Heart right ventricle (tissue), 16 donors: Measurements from ENCODE around the gene IRF2BP2. TPM values are rescaled to one million over a fixed set of nuclear protein-coding genes. Genes with fewer than 3 reads are reported as not detected.

ENCODE experiments used
- ATAC-seq, 8 donors: fragments of 200-7000 bp; cut with Tn5 transposase; one replicate each; pipeline ENCODE4 v1.9.1; 2020; ENCODE audit warnings: mild to moderate bottlenecking in 8 of 8, moderate library complexity in 8 of 8, moderate number of reproducible peaks in 1 of 8
- DNase-seq, 2 donors: peaks; one replicate each; pipeline ENCODE4 v3.0.0-alpha.2; 2020
- H3K27ac ChIP-seq, 10 donors: fragments of 200-600 bp; sonication (generic) in 2 of 10; one replicate each; pipeline versions ENCODE4 v1.5.0 to v1.8.0; 2020 to 2022; ENCODE audit warnings: mild to moderate bottlenecking in 3 of 10
- H3K27me3 ChIP-seq, 7 donors: fragments of 200-600 bp; one replicate each; pipeline ENCODE4 v1.8.0; 2021 to 2022; ENCODE audit warnings: mild to moderate bottlenecking in 2 of 7
- H3K36me3 ChIP-seq, 9 donors: fragments of 200-600 bp; sonication (generic) in 1 of 9; one replicate each; pipeline versions ENCODE4 v1.5.0 to v1.8.0; 2020 to 2022; ENCODE audit warnings: mild to moderate bottlenecking in 2 of 9
- H3K4me1 ChIP-seq, 9 donors: fragments of 200-600 bp; sonication (generic) in 1 of 9; one replicate each; pipeline versions ENCODE4 v1.5.0 to v1.8.0; 2020 to 2022; ENCODE audit warnings: mild to moderate bottlenecking in 4 of 9
- H3K4me3 ChIP-seq, 10 donors: fragments of 200-600 bp; sonication (generic) in 2 of 10; one replicate each; pipeline versions ENCODE4 v1.5.0 to v1.8.0; 2020 to 2022; ENCODE audit warnings: mild to moderate bottlenecking in 7 of 10, moderate library complexity in 2 of 10
- H3K9me3 ChIP-seq, 11 donors: fragments of 200-600 bp in 10 of 11; sonication (generic) in 2 of 11; one replicate each; pipeline versions ENCODE4 v1.5.0 to v1.8.0; 2013 to 2022; ENCODE audit warnings: mild to moderate bottlenecking in 2 of 11, control low read depth in 1 of 11, moderate library complexity in 1 of 11
- CTCF ChIP-seq, 9 donors: fragments of 200-600 bp; sonication (generic) in 2 of 9; IDR thresholded peaks; one replicate each; pipeline versions ENCODE4 v1.5.0 to v1.8.0; 2021 to 2022; ENCODE audit warnings: antibody characterized with exemption in 9 of 9, mild to moderate bottlenecking in 5 of 9, moderate library complexity in 1 of 9
- WGBS, 2 donors: extraction: QIAGEN DNeasy Blood & Tissue Kit; methylation state at CpG; one replicate each; pipeline ENCODE4 v1.1.7; 2013; ENCODE audit warnings: inconsistent platforms in 1 of 2; 5-methylcytosine and 5-hydroxymethylcytosine counted together
- intact Hi-C, 10 donors: fragments of 100-400 bp; cut with DNase I; formaldehyde crosslinking; loops; one replicate each; pipeline versions ENCODE4 v1.11.1 to v1.14.2; 2022
- polyA plus RNA-seq, 2 donors: library from polyadenylated mRNA; stranded (reverse); fragments of 200-250 nt; gene quantifications; one replicate each; pipeline ENCODE4 v1.2.3, GENCODE V29; 2013
- total RNA-seq, 10 donors: library from RNA; stranded (reverse); fragmentation: NEBNext Ultra II Directional in 3 of 10; extraction: Animal tissue kit (Norgen Biotek cat#: 25700) in 3 of 10; gene quantifications; one replicate each; pipeline versions ENCODE4 v1.2.1 to v1.2.4, GENCODE V29; 2021 to 2023
- donor health status: Arrhythmogenic right ventricular cardiomyopathy.
- donor health status: ischemic (EF 13 %, LVEDD 7.1; RV severe dilation, severe dysfunction).
- donor health status: healthy with polysubstance abuse.
- donor health status: DM: no; HTN: yes; CAD: no.
- donor health status: DM: no; HTN: no; CAD: no.
- donor health status: ischemic (EF 25% LVEDD 6.9; RV normal size, moderate dysfunction).
- donor health status: ischemic (EF 25% LVEDD 5.7; RV mildly dilated, moderate dysfunction).
- donor health status: healthy.
- donor health status: DM: yes; HTN: yes; CAD: no.
- donor health status: Ischemic cardiomyopathy.
- donor health status: ischemic (EF 35%, LVEDD 5.7; RV mildly dilated, moderate dysfunction).
- donor health status: nonischemic (EF 11% LVEDD 7.7; RV severe dilation, severe dysfunction).
- donor health status: DM: yes; HTN: yes; CAD: no.
- donor health status: PGD.
- donor health status: ischemic (EF 29% LVEDD 5.4; RV normal size, mild dysfunction).
- donor health status: nonischemic (EF 23%, LVEDD 6.1; RV moderate dilation, normal function).

IRF2BP2 gene
- total and polyA plus RNA-seq, 12 donors: 50.6 to 181 (median 101) TPM

GRCh38 chr1:234606784-234607108 lies 3.2 kb downstream of the IRF2BP2 start:
- Histone ChIP-seq H3K4me3 (peak overlapping the region; percentile 78 to 96 (median 88)), H3K27ac (peak overlapping the region; percentile 96 to 100 (median 100)), H3K9me3 (no peaks in the 10 kb centered on the region), H3K27me3 (no peaks in the 10 kb centered on the region), H3K36me3 (peaks cover 0 to 62% (median 23%) of the 10 kb centered on the region in 9 donors), H3K4me1 (peaks cover 1 to 50% (median 38%) of the 10 kb centered on the region in 9 donors)
- intact Hi-C loops: loop anchor here in 8 of 10 donors (2.0 to 10.0 kb wide), 12 partner anchors 69 to 476 kb away; no protein-coding TSS in a partner anchor
- WGBS, 2 donors: 0% methylated on average over 4 of the region's 4 CpGs
- ATAC-seq: no peak
- DNase-seq: no peak
- TF ChIP-seq CTCF (IDR thresholded peaks at IDR 0.05): no peak

- DNase-seq (peak; percentile 29 to 53), ATAC-seq (peak in 3 of 8 donors; percentile 15 to 28 (median 24))
- peaks cover 0 to 62% (median 23%) of the 10 kb centered on the region in 9 donors for H3K36me3 ChIP-seq
- H3K9me3 ChIP-seq: no peaks in the 10 kb centered on the region
- H3K4me1 ChIP-seq: peaks cover 0 to 50% (median 38%) of the 10 kb centered on the region in 9 donors
- peak in 1 of 9 donors; percentile 7 for TF ChIP-seq CTCF (IDR thresholded peaks at IDR 0.05)
- peak overlapping the region; percentile 78 to 96 (median 88) for H3K4me3 ChIP-seq
- WGBS, 2 donors: 0 to 1% methylated on average over 9 of the region's 9 CpGs
- H3K27me3 ChIP-seq: no peaks in the 10 kb centered on the region
- intact Hi-C loops: loop anchor here in 8 of 10 donors (2.0 to 10.0 kb wide), 12 partner anchors 69 to 477 kb away; no protein-coding TSS in a partner anchor
- peak overlapping the region; percentile 96 to 100 (median 100) for H3K27ac ChIP-seq
These were observed 3.8 kb downstream of the IRF2BP2 start for GRCh38 chr1:234605983-234606783.

- WGBS, 2 donors: 0 to 1% methylated on average over 3 of the region's 3 CpGs
- Histone ChIP-seq H3K4me1 (peaks cover under 1 to 55% (median 42%) of the 10 kb centered on the region in 9 donors), H3K27me3 (no peaks in the 10 kb centered on the region), H3K4me3 (peak overlapping the region; percentile 78 to 96 (median 88)), H3K27ac (peak overlapping the region; percentile 96 to 100 (median 100)), H3K36me3 (peaks cover 0 to 62% (median 23%) of the 10 kb centered on the region in 9 donors), H3K9me3 (no peaks in the 10 kb centered on the region)
- DNase-seq (no peak), ATAC-seq (no peak)
- TF ChIP-seq CTCF (IDR thresholded peaks at IDR 0.05): no peak
- intact Hi-C loops: loop anchor here in 6 of 10 donors (5.0 to 10.0 kb wide), 8 partner anchors 68 to 472 kb away; no protein-coding TSS in a partner anchor
These were observed 4.5 kb downstream of the IRF2BP2 start for GRCh38 chr1:234605399-234605982.
